ENCODE measurements around the gene NKAIN4.

DNA sequence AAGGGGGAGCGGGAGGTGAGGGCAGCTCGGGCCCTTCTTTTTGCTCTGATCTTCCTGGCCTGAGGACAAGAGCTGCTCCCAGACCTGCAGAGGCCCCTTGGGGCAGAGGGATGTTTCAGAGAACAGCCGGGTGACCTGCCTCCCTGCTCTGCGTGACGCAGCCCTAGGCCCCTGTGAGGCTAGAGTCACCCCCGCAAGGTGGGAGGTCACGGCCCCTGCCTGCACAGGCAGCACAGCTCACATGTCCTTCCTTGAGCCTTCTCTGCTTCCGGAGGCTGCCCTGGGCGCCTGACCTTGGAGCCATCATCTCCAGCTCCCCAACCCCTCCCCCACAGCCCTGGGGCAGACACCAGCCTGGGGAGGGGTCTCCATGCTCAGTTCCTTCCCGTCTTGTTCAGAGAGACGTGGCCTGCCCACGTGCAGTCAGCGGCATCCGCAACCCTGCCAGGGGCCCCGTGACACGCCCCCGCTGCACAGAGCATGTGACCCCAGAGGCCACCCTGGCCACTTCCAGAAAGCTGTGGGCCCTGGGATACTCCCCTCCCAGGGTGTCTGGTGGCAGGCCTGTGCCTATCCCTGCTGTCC lies 18.8 kb downstream of the NKAIN4 start, which contains the start of gene BIRC7:
- TF ChIP-seq, protein P1, sequence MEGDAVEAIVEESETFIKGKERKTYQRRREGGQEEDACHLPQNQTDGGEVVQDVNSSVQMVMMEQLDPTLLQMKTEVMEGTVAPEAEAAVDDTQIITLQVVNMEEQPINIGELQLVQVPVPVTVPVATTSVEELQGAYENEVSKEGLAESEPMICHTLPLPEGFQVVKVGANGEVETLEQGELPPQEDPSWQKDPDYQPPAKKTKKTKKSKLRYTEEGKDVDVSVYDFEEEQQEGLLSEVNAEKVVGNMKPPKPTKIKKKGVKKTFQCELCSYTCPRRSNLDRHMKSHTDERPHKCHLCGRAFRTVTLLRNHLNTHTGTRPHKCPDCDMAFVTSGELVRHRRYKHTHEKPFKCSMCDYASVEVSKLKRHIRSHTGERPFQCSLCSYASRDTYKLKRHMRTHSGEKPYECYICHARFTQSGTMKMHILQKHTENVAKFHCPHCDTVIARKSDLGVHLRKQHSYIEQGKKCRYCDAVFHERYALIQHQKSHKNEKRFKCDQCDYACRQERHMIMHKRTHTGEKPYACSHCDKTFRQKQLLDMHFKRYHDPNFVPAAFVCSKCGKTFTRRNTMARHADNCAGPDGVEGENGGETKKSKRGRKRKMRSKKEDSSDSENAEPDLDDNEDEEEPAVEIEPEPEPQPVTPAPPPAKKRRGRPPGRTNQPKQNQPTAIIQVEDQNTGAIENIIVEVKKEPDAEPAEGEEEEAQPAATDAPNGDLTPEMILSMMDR (IDR thresholded peaks at IDR 0.05), result no peak
- no peak for TF ChIP-seq POLR2A (IDR thresholded peaks at IDR 0.05)
